Right atrium auricular region (tissue), 2 donors: ENCODE measurements around the gene CNTNAP1. TPM values are rescaled to one million over a fixed set of nuclear protein-coding genes. Genes with fewer than 3 reads are reported as not detected.

Experiments
- DNase-seq: peaks from one replicate; pipeline ENCODE4 v3.0.0-alpha.2; 2019; ENCODE audit warnings: low spot score
- H3K27ac ChIP-seq, 2 donors: fragments of 200-600 bp; sonication (generic); 1 replicate in 1 of 2; 2 replicates in 1 of 2; pipeline ENCODE4 v1.5.1; 2016 to 2019
- H3K27me3 ChIP-seq, 2 donors: fragments of 200-600 bp; sonication (generic); one replicate each; pipeline versions ENCODE4 v1.5.1 to v1.6.0; 2017 to 2019
- H3K36me3 ChIP-seq: fragments of 200-600 bp; sonication (generic); one replicate; pipeline ENCODE4 v1.5.1; 2016
- H3K4me1 ChIP-seq, 2 donors: fragments of 200-600 bp; sonication (generic); one replicate each; pipeline versions ENCODE4 v1.5.1 to v1.6.0; 2017 to 2019
- H3K4me3 ChIP-seq, 2 donors: fragments of 200-600 bp; sonication (generic); 1 replicate in 1 of 2; 2 replicates in 1 of 2; pipeline ENCODE4 v1.5.1; 2017 to 2019; ENCODE audit warnings: mild to moderate bottlenecking in 1 of 2, moderate library complexity in 1 of 2
- H3K9me3 ChIP-seq, 2 donors: fragments of 200-600 bp; sonication (generic); one replicate each; pipeline ENCODE4 v1.5.1; 2019
- microRNA-seq, 2 donors: library from miRNA; unstranded; fragments of <30 nt; microRNA quantifications; one replicate each; pipeline ENCODE4, GENCODE V29; 2016 to 2017; ENCODE audit warnings: borderline number of aligned reads in 2 of 2, borderline replicate concordance in 1 of 2
- total RNA-seq, 2 donors: library from RNA; depleted of rRNA; stranded (reverse); fragments of >200 nt; gene quantifications; one replicate each; pipeline ENCODE4 v1.1.0, GENCODE V29; 2016
- TF ChIP-seq, protein P1 (sequence below), 2 donors: fragments of 200-600 bp; sonication (generic); IDR thresholded peaks; one replicate each; pipeline ENCODE4 v1.5.1; 2019; ENCODE audit warnings: antibody characterized with exemption in 2 of 2

CNTNAP1 gene
- total RNA-seq, 2 donors from 2014 or later: 0.96 to 2.0 TPM

- Histone ChIP-seq H3K4me1 (peaks cover 0 to 41% of the 10 kb centered on the region in 2 donors), H3K9me3 (no peaks in the 10 kb centered on the region), H3K4me3 (peak within 1 kb of the TSS; percentile 64 to 83), H3K27me3 (no peaks in the 10 kb centered on the region), H3K36me3 (no peaks in the 10 kb centered on the region), H3K27ac (peak within 1 kb of the TSS; percentile 94 to 95)
- peak; percentile 91 for DNase-seq
- TF ChIP-seq, protein P1, sequence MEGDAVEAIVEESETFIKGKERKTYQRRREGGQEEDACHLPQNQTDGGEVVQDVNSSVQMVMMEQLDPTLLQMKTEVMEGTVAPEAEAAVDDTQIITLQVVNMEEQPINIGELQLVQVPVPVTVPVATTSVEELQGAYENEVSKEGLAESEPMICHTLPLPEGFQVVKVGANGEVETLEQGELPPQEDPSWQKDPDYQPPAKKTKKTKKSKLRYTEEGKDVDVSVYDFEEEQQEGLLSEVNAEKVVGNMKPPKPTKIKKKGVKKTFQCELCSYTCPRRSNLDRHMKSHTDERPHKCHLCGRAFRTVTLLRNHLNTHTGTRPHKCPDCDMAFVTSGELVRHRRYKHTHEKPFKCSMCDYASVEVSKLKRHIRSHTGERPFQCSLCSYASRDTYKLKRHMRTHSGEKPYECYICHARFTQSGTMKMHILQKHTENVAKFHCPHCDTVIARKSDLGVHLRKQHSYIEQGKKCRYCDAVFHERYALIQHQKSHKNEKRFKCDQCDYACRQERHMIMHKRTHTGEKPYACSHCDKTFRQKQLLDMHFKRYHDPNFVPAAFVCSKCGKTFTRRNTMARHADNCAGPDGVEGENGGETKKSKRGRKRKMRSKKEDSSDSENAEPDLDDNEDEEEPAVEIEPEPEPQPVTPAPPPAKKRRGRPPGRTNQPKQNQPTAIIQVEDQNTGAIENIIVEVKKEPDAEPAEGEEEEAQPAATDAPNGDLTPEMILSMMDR (IDR thresholded peaks at IDR 0.05): no peak
Observed at GRCh38 chr17:42744806-42745617, 62.7 kb downstream of the CNTNAP1 start, which contains the start of gene EZH1. Gene EZH1, minus strand, starts transcription at chr17:42745040. Its CDS starts 16,099 bp downstream, at chr17:42728941.

DNA sequence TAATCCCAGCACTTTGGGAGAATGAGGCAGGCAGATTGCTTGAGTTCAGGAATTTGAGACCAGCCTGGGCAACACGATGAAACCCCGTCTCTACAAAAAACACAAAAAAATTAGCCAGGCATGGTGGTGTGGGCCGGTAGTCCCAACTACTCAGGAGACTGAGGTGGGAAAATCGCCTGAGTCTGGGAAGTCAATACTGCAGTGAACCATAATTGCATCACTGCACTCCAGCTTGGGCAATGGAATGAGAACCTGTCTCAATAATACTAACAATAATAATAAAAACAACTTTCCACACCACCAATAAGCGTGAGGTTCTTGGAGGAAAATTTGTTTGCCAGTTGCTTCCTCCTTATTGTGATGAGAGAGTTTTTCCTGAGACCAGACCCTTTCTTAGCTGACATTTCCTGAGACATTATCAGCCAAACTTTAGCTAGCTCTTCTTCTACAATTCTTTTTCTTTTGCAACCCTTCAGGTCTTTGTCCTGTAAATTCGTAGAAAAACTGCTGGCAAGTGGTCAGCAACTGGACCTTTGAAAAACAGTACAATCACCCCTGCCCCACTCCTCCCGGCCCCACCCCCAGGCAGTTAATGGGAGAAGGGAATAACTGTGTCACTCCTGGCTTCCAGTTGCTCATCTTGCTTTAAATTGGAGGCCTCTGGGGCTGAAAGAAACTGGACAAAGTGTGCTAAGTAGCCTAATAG, 66.0 kb downstream of the CNTNAP1 start:
- DNase-seq: no peak

DNA sequence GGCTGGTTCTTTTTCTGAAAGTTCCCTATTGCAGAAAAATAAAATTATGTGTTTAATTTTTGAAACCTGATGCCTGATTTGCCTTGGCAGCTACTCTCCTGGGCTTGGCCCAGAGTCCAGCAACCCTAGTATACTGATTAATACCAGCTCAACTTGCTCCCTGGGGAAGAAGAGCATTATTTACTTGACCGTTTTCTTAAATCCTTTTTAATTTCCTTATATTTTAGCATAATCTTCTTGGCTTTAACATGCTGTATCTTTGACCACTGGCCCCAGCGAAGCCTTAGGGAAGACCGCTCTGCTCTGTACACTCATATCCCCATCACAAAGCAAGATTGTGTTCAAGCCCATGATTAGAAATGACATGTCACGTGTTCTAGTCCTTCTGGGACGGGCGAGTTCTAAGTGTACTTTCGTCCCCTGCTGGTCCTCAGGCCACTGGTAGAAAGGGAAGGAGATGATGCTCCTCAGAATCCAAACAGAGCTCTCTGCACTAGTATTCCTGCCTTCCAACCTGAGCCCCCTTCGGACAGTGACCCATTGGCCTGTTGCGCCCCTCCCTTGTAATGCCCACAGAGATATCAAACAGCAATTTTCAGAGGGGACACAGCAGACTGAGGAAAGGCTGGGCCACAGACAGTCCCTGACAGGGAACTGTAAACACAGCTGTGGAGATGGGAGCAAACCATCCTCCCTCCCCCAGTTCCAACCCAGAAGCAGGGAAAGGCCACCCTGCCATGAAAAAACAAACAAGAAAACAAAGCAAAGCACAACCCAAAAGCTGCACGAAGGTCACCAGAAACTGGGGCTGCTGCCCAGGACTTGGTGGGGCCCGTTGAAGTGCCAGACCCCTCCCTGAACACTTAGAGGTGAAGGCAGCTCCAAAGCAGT, 66.8 kb downstream of the CNTNAP1 start:
- Histone ChIP-seq H3K4me3 (no peak overlapping the region), H3K36me3 (no peaks in the 10 kb centered on the region), H3K27me3 (no peaks in the 10 kb centered on the region), H3K4me1 (peaks cover 0 to 40% of the 10 kb centered on the region in 2 donors), H3K27ac (peak overlapping the region; percentile 48), H3K9me3 (no peaks in the 10 kb centered on the region)
- TF ChIP-seq, protein P1 (IDR thresholded peaks at IDR 0.05): no peak
- no peak for DNase-seq

More for the DNA sequence above, 66.0 kb downstream of the CNTNAP1 start:
- H3K27me3 ChIP-seq: no peaks in the 10 kb centered on the region
- no peak overlapping the region for H3K4me3 ChIP-seq
- peaks cover 0 to 48% of the 10 kb centered on the region in 2 donors for H3K4me1 ChIP-seq
- no peaks in the 10 kb centered on the region for H3K36me3 ChIP-seq
- no peaks in the 10 kb centered on the region for H3K9me3 ChIP-seq
- TF ChIP-seq, protein P1 (IDR thresholded peaks at IDR 0.05): no peak
- H3K27ac ChIP-seq: peak overlapping the region; percentile 48

Small RNAs within 50 kb of the gene (microRNA-seq; reads per million reads assigned to microRNA genes)
- gene MIR6780A: 0.71 reads per million in 2 donors

Other genes starting within 250 kb of the CNTNAP1 start
- 10 to 100 TPM; 38.9 to 67.5 TPM for gene ATP6V0A1, start 223.7 kb upstream of the CNTNAP1 start, total RNA-seq
- 10 to 100 TPM; 19.6 to 22.1 TPM for gene NAGLU, start 146.3 kb upstream of the CNTNAP1 start, total RNA-seq
- gene HSD17B1, start 129.6 kb upstream of the CNTNAP1 start, total RNA-seq: under 1 TPM; 0.39 to 0.78 TPM
- 10 to 100 TPM; 18.1 to 19.0 TPM for gene COASY, start 120.4 kb upstream of the CNTNAP1 start, total RNA-seq
- gene MLX, start 115.4 kb upstream of the CNTNAP1 start, total RNA-seq: 10 to 100 TPM; 40.1 to 63.6 TPM
- 1 to 10 TPM; 1.2 to 1.6 TPM for gene PSMC3IP, start 104.8 kb upstream of the CNTNAP1 start, total RNA-seq
- gene RETREG3, start 73.2 kb upstream of the CNTNAP1 start, total RNA-seq: 10 to 100 TPM; 30.4 to 31.1 TPM
- gene TUBG1, start 72.8 kb upstream of the CNTNAP1 start, total RNA-seq: 10 to 100 TPM; 28.8 to 55.9 TPM
- 10 to 100 TPM; 18.2 to 25.7 TPM for gene TUBG2, start 23.2 kb upstream of the CNTNAP1 start, total RNA-seq
- gene PLEKHH3, start 5.5 kb upstream of the CNTNAP1 start, total RNA-seq: 10 to 100 TPM; 14.5 to 26.5 TPM
- gene CCR10, start 688 bp upstream of the CNTNAP1 start, total RNA-seq: 1 to 10 TPM; 1.3 to 4.4 TPM
- gene EZH1, start 62.5 kb downstream of the CNTNAP1 start, total RNA-seq: 10 to 100 TPM; 30.5 to 32.5 TPM
- gene RAMP2, start 78.7 kb downstream of the CNTNAP1 start, total RNA-seq: 10 to 100 TPM; 28.9 to 35.2 TPM
- 10 to 100 TPM; 37.9 to 39.8 TPM for gene VPS25, start 90.9 kb downstream of the CNTNAP1 start, total RNA-seq
- gene WNK4, start 98.1 kb downstream of the CNTNAP1 start, total RNA-seq: under 1 TPM in 1 of 2 donors, not detected in 1; 0.08 TPM
- gene COA3, start 116.2 kb downstream of the CNTNAP1 start, total RNA-seq: 10 to 100 TPM; 71.6 to 77.4 TPM
- gene CNTD1, start 116.3 kb downstream of the CNTNAP1 start, total RNA-seq: under 1 TPM in 1 of 2 donors, not detected in 1; 0.16 TPM
- gene BECN1, start 141.8 kb downstream of the CNTNAP1 start, total RNA-seq: 100 to 1,000 TPM in 1 of 2 donors, 10 to 100 TPM in 1; 67.9 to 105 TPM
- gene PSME3, start 150.9 kb downstream of the CNTNAP1 start, total RNA-seq: 10 to 100 TPM; 63.8 to 66.1 TPM
- gene AOC2, start 162.0 kb downstream of the CNTNAP1 start, total RNA-seq: under 1 TPM in 1 of 2 donors, not detected in 1; 0.55 TPM
- 10 to 100 TPM in 1 of 2 donors, 1 to 10 TPM in 1; 7.8 to 10.3 TPM for gene AOC3, start 168.7 kb downstream of the CNTNAP1 start, total RNA-seq
- gene G6PC1, start 218.3 kb downstream of the CNTNAP1 start, total RNA-seq: not detected